ENCODE measurements around the gene DLG2. TPM values are rescaled to one million over a fixed set of nuclear protein-coding genes. Genes with fewer than 3 reads are reported as not detected.

The DLG2 gene
- total and polyA plus RNA-seq, 11 donors, result 2.4 to 13.9 (median 7.1) TPM

DNA sequence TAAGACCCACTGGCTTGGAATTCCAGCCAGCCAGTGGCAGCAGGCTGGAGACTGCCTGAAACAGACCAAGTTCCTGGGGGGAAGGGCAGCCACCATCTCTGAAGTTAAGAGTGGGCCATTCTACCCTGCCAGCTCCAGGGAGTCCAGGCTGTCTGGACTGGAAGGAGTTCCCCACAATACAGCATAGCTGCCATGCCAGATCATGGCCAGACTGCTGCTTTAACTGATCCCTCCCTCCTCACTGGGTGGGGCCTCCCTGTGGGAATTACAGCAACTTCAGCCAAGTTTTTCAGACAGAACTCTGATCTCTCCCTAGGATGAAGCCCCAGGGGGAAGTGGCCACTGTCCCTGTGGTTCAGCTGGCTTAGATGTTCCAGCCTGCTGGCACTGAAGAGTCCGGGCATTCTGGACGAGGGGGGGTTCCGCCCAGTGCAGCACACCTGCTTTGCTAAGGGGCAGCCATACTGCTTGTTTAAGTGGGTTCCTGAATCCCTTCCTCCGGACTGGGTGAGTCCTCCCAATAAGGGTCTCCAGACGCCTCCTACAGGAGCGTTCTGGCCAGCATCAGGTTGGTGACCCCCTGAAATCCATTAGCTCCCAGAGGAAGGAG is 455.4 kb downstream of the DLG2 start:
- WGBS, 4 donors, result 89 to 92% (median 91%) methylated on average over 6 of the region's 6 CpGs
- Histone ChIP-seq H3K27me3 (no peaks in the 10 kb centered on the region), H3K27ac (no peak overlapping the region), H3K36me3 (no peaks in the 10 kb centered on the region), H3K4me1 (peaks cover 0 to 3% (median 0%) of the 10 kb centered on the region in 12 donors), H3K9me3 (peaks cover 0 to 28% (median 8%) of the 10 kb centered on the region in 12 donors), H3K4me3 (no peak overlapping the region)
- peak in 1 of 4 donors; percentile 34 for ATAC-seq
- DNase-seq, result no peak
- no peak for TF ChIP-seq POLR2A (IDR thresholded peaks at IDR 0.05)
- intact Hi-C loops (cut with DNase I), result no loop called here

DNA sequence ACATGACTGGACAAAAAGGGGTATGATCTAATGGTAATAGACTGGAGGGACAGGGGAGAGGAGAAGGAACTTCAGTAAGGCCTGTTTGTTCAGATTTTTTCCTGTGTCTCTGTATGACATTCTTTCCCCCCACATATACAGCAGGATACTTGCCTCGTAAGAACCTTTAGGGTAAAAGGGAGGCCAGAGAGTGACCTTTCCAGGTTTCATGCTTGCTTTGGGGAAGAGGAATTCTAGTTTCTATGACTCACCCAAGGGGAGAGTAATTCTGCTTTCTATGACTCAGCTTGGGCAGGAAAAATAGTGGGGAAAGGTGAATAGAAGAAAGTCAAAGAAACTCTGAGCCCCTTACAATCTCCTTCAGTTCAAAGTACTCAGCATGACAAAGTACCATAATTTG is 457.0 kb downstream of the DLG2 start:
- H3K4me3 ChIP-seq, result no peak overlapping the region
- intact Hi-C loops (cut with DNase I), result no loop called here
- peaks cover 0 to 19% (median 6%) of the 10 kb centered on the region in 12 donors for H3K9me3 ChIP-seq
- H3K27ac ChIP-seq, result no peak overlapping the region
- no peaks in the 10 kb centered on the region for H3K36me3 ChIP-seq
- ATAC-seq, result no peak
- TF ChIP-seq, protein P1, sequence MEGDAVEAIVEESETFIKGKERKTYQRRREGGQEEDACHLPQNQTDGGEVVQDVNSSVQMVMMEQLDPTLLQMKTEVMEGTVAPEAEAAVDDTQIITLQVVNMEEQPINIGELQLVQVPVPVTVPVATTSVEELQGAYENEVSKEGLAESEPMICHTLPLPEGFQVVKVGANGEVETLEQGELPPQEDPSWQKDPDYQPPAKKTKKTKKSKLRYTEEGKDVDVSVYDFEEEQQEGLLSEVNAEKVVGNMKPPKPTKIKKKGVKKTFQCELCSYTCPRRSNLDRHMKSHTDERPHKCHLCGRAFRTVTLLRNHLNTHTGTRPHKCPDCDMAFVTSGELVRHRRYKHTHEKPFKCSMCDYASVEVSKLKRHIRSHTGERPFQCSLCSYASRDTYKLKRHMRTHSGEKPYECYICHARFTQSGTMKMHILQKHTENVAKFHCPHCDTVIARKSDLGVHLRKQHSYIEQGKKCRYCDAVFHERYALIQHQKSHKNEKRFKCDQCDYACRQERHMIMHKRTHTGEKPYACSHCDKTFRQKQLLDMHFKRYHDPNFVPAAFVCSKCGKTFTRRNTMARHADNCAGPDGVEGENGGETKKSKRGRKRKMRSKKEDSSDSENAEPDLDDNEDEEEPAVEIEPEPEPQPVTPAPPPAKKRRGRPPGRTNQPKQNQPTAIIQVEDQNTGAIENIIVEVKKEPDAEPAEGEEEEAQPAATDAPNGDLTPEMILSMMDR (IDR thresholded peaks at IDR 0.05), result no peak
- no peak for TF ChIP-seq POLR2A (IDR thresholded peaks at IDR 0.05)
- no peaks in the 10 kb centered on the region for H3K27me3 ChIP-seq
- DNase-seq, result no peak
- WGBS, 4 donors, result 67 to 77% (median 71%) methylated on average over 1 of the region's 1 CpG
- peaks cover 0 to 3% (median 0%) of the 10 kb centered on the region in 12 donors for H3K4me1 ChIP-seq

DNA sequence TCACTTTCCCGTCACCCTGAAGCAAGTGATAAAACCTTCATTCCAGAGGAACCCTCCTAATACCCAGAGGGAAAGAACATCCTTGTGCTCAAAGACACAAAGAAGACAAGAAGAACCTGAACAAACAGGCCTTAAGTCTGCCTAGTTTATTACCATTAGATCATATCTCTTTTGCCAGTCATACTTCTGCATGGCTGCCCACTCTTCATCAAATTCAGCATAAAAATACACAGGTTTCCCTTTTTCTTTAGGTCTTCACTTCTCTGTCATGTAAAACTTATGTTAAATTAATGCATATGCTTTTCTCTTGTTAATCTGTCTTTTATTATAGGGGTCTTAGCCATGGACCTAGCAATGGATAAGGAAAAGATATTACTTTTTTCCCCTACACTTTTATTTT is 459.7 kb downstream of the DLG2 start:
- Histone ChIP-seq H3K4me1 (peaks cover 0 to 3% (median 0%) of the 10 kb centered on the region in 12 donors), H3K9me3 (peaks cover 0 to 5% (median under 1%) of the 10 kb centered on the region in 12 donors), H3K4me3 (no peak overlapping the region), H3K27me3 (no peaks in the 10 kb centered on the region), H3K36me3 (no peaks in the 10 kb centered on the region), H3K27ac (no peak overlapping the region)
- TF ChIP-seq, protein P1 (IDR thresholded peaks at IDR 0.05), result no peak
- TF ChIP-seq POLR2A (IDR thresholded peaks at IDR 0.05), result no peak
- DNase-seq, result no peak
- intact Hi-C loops (cut with DNase I), result no loop called here
- ATAC-seq, result no peak
- 61 to 82% (median 74%) methylated on average over 1 of the region's 1 CpG for WGBS, 4 donors

DNA sequence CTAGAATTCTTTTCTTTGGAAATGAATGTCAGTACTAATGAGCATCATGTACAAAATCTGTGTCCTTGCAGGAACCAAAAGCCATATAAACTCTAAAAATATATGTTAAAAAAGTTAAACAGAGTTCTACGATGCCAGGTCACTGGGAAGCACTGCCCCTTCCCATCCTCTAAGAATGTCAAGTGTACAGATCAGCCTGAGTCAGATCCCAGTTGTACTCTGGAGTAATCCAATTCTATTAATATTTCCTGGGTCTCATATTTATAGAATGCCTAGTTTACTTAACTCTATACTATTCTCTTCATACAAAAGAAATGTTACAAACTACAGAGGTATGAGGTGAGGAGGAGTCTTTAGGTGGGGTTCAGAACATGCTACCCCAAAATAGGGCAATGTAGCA is 460.1 kb downstream of the DLG2 start:
- Histone ChIP-seq H3K4me3 (no peak overlapping the region), H3K9me3 (peaks cover 0 to 5% (median 0%) of the 10 kb centered on the region in 12 donors), H3K27me3 (no peaks in the 10 kb centered on the region), H3K4me1 (peaks cover 0 to 3% (median 0%) of the 10 kb centered on the region in 12 donors), H3K36me3 (no peaks in the 10 kb centered on the region), H3K27ac (no peak overlapping the region)
- intact Hi-C loops (cut with DNase I), result no loop called here
- peak in 2 of 4 donors; percentile 59 to 72 for ATAC-seq
- DNase-seq, result no peak
- WGBS, 4 donors, result 27 to 57% (median 40%) methylated on average over 1 of the region's 1 CpG
- no peak for TF ChIP-seq POLR2A (IDR thresholded peaks at IDR 0.05)
- TF ChIP-seq, protein P1 (IDR thresholded peaks at IDR 0.05), result no peak

DNA sequence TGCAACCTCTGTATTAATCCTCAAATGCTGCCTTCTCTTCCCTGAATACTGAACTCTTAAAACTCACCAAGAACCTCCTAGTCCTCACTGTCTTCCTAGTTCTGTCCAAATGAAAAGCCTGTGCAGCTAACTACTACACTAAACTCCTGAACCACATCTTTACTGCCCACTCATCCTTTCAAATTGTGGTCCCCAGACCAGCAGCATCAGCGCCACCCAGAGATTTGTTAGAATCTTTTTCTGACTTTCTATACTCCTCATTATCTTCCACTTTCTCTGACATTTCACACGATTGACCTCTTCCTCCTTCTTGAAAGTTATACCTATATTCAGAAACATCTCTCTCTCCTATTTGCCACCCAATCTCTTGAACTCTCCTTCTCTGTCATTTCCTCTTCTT is 461.3 kb downstream of the DLG2 start:
- peaks cover 0 to 3% (median 0%) of the 10 kb centered on the region in 12 donors for H3K4me1 ChIP-seq
- H3K9me3 ChIP-seq, result no peaks in the 10 kb centered on the region
- TF ChIP-seq POLR2A (IDR thresholded peaks at IDR 0.05), result no peak
- TF ChIP-seq, protein P1 (IDR thresholded peaks at IDR 0.05), result no peak
- H3K27me3 ChIP-seq, result no peaks in the 10 kb centered on the region
- H3K27ac ChIP-seq, result no peak overlapping the region
- intact Hi-C loops (cut with DNase I), result no loop called here
- 68 to 78% (median 71%) methylated on average over 2 of the region's 2 CpGs for WGBS, 4 donors
- no peak for DNase-seq
- H3K36me3 ChIP-seq, result no peaks in the 10 kb centered on the region
- H3K4me3 ChIP-seq, result no peak overlapping the region
- no peak for ATAC-seq
